T-helper 1 cell (primary cell): ENCODE data around the gene SLC25A23.
"Not testable (repeated sequence)": the region's sequence is repeated elsewhere in the genome, so short reads cannot be mapped to it uniquely, and the experiment has no call there.

ENCODE experiments used
- DNase-seq, 5 donors: peaks; one replicate each; pipeline ENCODE4 v3.0.0-alpha.2; 2012 to 2020
- total RNA-seq, 4 donors: gene quantifications; one replicate each; lab custom pipeline; 2026; lab: John Stamatoyannopoulos, UW

The SLC25A23 gene
- total RNA-seq: 6.5 to 11.6 (median 8.5) reads per million in 4 donors

GRCh38 chr19:6459262-6460098 is at the start of gene SLC25A23:
Gene SLC25A23, minus strand, starts transcription at chr19:6459792. Its CDS starts 164 bp downstream, at chr19:6459628.
- DNase-seq: peak; percentile 26 to 74 (median 44)

DNA sequence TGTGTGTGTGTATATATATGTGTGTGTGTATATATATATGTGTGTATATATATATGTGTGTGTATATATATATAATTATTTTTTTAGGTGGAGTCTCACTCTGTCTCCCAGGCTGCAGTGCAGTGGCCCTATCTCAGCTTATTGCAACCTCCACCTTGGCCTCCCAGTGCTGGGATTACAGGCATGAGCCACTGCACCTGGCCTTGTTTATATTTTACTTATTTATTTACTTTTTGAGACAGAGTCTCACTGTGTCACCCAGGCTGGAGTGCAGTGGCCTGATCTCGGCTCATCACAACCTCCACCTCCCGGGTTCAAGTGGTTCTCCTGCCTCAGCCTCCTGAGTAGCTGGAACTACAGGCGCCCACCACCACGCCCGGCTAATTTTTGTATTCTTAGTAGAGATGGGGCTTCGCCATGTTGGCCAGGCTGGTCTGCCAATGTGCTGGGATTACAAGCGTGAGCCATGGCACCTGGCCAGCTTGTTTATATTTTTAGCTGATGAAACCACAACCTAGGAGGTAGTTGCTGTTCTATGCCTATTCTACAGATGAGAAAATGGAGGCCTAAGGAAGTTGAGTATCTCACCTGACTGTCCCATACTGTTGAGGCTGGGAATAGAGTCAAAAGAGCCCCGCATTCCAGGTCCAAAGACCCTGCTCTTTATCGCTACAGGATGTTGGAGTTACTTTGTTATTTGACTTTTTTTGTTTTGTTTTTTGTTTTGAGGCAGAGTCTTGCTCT is 48.6 kb upstream of the SLC25A23 start:
- not testable (repeated sequence) for DNase-seq

- DNase-seq: no peak
Measured at GRCh38 chr19:6503407-6504201, 44.0 kb upstream of the SLC25A23 start.

GRCh38 chr19:6501740-6502648 is 42.4 kb upstream of the SLC25A23 start, which contains the start of gene TUBB4A:
Gene TUBB4A, minus strand, starts transcription at chr19:6502309. Its CDS starts 97 bp downstream, at chr19:6502212.
- DNase-seq: peak in 2 of 5 donors; percentile 11 to 15

GRCh38 chr19:6500837-6501739 is 41.5 kb upstream of the SLC25A23 start:
- no peak for DNase-seq

DNA sequence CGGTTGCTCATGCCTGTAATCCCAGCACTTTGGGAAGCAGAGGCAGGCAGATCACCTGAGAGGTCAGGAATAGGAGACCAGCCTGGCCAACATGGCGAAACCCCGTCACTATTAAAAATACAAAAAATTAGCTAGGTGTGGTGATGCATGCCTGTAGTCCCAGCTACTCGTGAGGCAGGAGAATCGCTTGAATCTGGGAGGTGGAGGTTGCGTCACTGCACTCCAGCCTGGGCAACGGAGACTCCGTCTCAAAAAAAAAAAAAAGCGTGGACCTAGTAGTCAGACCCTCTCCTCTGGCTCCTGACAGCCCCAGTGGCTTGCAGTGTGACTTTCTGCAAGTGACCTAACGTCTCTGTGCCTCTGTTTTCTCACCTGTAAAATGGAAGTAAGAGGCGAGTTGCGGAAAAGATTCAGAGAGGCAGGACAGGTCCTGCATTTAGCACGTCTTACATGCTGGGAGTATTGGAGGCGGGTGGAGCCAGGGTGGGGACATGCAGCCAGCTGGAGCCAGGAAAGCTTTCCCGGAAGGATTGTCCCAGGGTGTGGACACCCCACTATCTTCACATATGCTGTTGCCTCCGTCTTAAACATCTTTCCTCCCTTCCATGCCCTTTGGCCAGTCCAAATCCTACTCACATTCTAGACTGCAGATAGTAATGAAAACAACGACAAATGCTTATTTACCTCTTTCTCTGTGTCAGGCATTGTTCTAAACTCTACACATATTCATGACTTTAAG is 39.6 kb upstream of the SLC25A23 start:
- DNase-seq: no peak

- DNase-seq: no peak
Measured at GRCh38 chr19:6498294-6499036, 38.9 kb upstream of the SLC25A23 start.

- no peak for DNase-seq
Measured at GRCh38 chr19:6495947-6496346, 36.4 kb upstream of the SLC25A23 start.

DNA sequence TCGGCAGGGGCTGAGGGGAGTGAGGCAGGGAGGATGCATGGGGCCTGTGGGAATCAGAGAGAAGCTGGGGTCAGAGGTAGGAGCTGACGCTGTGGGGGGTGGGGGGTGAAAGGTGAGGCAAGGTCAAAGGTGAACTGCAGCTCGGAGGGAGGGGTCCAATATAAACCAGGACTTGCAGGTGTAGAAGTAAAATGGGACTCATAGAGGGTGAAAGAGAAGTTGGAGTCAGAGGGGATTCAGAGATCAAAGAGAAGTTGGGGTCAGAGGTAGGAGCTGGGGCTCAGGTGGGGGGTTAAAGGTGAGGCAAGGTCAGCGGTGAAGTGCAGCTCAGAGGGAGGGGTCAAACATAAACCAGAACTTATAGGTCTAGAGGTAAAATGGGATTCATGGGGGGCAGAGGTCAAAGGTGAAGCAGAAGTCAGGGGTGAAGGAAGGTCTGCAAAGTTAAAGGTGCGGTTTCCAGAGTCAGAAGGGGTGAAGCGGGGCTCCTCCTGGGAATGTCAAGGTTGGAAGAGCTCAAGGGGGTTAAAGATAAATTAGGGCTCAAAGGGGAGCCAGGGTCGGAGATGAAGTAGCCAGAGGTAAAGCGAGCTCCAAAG is 34.9 kb upstream of the SLC25A23 start:
- no peak for DNase-seq

- DNase-seq: no peak
Measured at GRCh38 chr19:6491802-6492592, 32.4 kb upstream of the SLC25A23 start.

GRCh38 chr19:6490134-6490533 is 30.5 kb upstream of the SLC25A23 start:
- DNase-seq: no peak

GRCh38 chr19:6489278-6490061 is 29.9 kb upstream of the SLC25A23 start:
- DNase-seq: peak in 1 of 5 donors; percentile 50

DNA sequence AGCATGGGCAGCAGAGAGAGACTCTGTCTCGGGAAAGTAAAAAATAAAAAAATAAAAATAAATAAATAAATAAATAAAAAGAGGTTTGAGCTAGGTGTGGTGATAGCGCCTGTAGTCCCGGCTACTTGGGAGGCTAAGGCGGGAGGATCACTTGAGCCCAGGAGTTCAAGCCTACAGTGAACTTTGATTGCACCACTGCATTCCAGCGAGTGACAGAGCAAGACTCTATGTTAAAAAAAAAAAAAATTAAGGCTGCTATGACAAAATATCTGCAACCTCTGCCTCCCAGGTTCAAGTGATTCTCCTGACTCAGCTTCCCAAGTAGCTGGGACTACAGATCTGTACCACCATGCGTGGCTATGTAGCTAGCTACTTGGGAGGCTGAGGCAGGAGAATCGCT is 25.2 kb upstream of the SLC25A23 start:
- DNase-seq: no peak

- DNase-seq: no peak
Measured at GRCh38 chr19:6484230-6484629, 24.6 kb upstream of the SLC25A23 start.

DNA sequence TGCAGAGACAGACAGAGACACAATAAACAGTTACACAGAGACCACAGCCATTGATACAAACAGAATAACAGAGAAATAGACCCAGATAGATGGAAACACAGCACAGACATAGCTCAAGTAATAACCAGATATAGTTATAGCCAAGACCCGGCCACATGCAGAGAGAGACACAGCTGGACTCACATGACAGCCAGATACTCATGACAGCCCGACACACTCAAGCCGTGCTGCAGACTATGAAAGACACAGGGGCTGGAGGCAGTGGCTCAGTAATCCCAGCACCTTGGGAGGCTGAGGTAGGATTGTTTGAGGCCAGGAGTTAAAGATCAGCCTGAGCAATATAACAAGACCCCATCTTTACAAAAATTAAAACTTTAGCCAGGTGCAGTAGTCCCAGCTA is 23.6 kb upstream of the SLC25A23 start:
- DNase-seq: no peak

DNA sequence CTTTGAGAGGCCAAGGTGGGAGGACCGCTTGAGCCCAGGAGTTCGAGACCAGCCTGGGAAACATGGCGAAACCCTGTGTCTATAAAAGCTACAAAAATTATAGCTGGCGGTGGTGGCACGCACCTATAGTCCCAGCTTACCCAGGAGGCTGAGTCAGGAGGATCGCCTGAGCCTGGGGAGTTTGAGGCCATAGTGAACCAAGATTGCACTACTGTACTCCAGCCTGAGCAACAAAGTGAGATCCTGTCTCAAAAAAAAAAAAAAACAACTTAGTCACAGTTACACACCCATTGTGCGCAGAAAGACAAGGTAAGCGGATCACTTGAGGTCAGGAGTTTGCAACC is 22.7 kb upstream of the SLC25A23 start:
- no peak for DNase-seq
